D341Med (cell line): ENCODE data around the gene KLHL36.
"Not testable (repeated sequence)": the region's sequence is repeated elsewhere in the genome, so short reads cannot be mapped to it uniquely, and the experiment has no call there.

Experiments
- DNase-seq: peaks from one replicate; pipeline ENCODE4 v3.0.0; 2012; ENCODE audit warnings: low spot score

The KLHL36 gene

DNA sequence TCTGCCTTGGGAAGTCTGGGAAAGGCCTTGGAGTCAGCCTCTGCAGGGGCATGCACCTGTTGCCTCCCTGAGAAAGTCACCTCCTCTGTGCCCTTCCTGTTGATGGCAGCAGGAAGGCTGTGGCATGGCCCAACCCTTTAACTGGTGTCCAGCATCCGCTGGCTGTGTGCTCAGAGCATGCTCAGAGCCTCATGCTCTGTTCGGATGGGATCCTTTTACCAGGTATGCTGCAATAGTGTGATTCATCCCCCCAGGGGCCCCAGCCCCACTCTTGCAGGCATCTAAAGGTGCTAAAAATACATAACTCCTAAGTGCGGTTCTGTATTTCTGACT is 24.9 kb downstream of the KLHL36 start:
- no peak for DNase-seq

- no peak for DNase-seq
Measured at GRCh38 chr16:84673561-84673960, 25.2 kb downstream of the KLHL36 start.

- no peak for DNase-seq
Measured at GRCh38 chr16:84675423-84675822, 27.1 kb downstream of the KLHL36 start.

GRCh38 chr16:84675884-84676283 is 27.6 kb downstream of the KLHL36 start:
- no peak for DNase-seq

GRCh38 chr16:84677017-84677803 is 28.9 kb downstream of the KLHL36 start:
- DNase-seq: no peak

DNA sequence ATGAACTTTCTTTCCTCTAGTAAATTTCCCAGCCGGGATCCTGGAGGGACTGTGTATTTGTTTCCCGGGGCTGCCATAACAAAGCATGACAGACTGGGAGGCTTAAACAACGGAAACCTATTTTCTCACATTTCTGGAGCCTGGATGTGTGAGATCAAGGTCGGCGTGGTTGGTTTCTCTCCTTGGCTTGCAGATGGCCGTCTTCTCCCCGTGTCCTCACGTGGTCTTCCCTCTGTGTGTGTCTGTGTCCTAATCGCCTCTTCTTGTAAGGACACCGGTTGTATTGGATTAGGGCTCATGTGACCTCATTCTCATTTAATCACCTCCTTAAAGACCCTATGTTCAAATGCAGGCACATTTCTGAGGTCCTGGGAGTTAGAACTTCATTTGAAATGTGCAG is 29.5 kb downstream of the KLHL36 start:
- no peak for DNase-seq

DNA sequence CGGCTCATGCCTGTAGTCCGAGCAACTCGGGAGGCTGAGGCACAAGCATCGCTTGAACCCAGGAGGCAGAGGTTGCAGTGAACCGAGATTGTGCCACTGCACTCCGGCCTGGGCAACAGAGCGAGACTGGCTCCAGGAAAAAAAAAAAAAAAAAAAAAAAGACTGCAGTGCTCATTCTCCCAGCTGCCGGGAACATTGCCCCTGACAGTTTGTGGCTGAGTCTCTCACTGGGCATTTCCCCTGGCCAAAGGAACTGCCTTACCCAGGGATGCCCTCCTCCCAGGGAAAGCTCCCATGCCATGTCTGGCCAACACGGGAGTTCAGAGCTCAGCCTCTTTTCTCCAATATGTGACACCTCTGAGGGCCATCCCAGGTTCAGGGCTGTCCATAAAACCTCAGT is 30.2 kb downstream of the KLHL36 start:
- no peak for DNase-seq

DNA sequence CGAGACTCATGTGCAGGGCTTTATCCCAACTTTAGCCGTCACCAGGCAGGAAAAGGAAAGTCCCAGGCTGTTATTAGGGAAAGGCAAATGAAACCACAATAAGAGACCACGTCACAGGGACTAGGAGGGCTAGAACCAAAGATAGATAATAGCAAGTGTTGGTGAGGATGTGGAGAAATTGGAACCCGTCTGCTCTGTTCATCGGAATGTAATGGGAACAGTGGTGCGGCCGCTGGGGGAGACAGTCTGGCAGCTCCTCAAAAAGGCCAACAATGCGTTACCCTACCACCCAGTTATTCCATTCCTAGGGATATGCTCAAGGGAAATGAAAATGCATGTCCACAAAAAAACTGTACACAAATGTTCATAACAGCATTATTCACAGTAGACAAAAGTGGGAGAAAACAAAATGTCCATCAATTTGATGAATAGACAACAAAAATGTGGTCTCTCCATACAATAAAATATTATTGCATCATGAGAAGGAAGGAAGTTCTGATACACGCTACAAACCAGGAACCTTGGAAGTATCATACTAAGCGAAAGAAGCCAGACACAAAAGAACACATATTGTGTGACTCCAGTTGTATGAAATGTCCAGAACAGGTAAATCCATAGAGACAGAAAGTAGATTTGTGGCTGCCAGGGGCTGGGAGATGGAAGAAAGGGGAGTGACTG is 32.0 kb downstream of the KLHL36 start:
- DNase-seq: no peak

DNA sequence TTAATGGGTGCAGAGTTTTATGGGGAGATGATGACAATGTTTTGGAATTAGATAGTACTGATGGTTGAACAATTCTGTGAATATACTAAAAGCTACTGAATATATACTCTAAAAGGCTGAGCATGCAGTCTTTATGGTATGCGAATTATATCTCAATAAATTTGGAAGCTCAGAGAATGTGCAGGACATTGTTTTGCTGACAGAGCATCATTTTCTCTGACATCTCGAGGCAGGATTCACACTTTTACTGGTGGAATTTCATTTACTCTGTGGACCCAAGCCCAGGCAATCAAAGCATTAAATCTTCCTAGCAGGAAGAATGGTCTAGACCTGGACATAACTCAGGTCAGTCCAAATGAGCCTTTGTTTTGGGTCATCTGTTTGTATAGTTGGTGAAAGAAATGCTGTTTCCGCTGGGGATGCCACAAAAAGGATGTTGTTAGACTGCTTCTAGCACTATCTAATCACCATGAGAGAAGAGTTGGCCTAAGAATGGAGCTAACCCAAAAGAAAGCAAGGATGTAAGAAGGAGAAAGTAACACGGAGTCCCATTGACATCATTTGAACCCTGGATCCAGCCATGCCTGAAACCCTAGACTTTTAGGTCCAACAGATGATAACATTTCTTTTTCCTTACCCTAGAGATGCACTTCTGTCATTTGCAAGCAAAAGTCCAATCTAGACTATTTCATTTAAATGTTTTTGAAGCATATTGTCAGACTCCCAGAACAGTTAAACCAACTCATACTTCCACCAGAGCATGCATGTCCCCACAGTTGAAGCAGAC is 32.7 kb downstream of the KLHL36 start:
- DNase-seq: no peak

GRCh38 chr16:84683691-84684591 is 35.6 kb downstream of the KLHL36 start:
- no peak for DNase-seq

DNA sequence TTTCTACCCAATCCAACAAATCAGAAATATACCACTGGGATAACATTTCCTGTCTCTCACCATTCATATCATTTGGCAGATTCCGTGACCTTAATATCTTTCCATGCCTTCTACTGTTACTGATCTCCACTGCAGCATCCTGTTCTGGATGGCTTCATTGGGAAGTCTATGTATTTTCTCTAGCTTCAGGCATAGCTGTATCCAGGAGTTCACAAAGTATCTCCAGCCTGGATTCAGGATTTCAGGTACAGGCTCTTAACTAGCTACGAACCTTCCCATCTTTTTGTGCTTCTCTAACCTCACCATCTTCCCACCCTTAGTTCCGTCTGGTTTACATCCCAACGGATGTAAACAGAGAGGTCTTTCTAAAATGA is 36.3 kb downstream of the KLHL36 start:
- DNase-seq: no peak

DNA sequence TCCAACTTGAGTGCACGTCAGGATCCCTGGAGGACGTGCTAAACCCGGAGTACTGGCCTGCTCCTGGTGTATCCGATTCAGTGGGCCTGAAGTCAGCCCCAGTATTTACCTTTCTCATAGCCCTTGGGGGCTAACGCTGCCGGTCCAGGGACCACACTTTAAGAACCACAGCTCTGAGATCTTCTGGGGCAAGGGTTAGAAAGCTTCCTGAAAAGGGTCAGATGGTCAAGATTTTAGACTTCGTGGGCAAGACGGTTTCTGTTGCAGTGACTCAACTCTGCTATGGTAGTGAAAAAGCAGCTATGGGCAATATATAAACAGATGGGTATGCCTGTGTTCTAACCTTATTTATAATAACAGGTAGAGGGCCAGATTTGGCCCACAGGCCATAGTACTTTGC is 36.9 kb downstream of the KLHL36 start:
- DNase-seq: no peak

- no peak for DNase-seq
Measured at GRCh38 chr16:84686707-84687298, 38.5 kb downstream of the KLHL36 start.

DNA sequence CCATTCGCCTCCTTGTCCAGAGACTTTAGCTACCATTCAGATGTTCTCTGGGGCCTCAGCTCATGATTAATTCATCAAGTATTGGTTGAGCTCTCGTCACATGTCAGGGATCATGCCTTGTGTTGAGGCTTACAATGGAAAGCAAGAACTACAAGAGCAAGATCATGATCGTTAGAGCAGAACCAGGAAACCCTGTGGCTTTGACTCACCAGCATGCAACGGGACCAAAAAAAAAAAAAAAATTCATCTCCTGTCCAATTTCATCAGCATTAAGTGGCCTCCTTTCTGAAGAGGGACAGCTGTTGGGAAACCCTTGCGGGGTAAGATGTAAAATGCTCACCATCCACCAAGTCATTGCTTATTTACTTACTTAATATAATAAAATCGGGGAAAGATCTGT is 39.4 kb downstream of the KLHL36 start:
- no peak for DNase-seq

- DNase-seq: not testable (repeated sequence)
Measured at GRCh38 chr16:84688163-84688562, 39.9 kb downstream of the KLHL36 start.

DNA sequence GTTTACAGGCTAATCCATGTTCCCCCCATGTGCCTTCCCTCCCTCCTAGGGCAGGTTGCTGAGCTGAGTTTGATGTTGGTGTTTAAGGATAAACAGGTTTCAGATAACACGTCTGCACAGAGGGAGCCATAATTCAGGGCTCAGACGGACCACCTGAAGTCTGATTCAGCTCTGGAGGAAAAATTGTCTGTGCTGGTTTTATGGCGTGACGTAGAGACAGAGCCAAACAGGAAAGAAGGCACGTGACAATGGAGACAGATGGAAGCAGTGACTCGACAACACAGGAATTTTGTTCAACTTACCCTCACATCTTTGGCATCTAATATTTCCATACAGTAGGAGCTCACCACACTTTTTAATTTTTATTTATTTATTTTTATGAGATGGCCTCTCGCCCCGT is 40.8 kb downstream of the KLHL36 start:
- DNase-seq: no peak

DNA sequence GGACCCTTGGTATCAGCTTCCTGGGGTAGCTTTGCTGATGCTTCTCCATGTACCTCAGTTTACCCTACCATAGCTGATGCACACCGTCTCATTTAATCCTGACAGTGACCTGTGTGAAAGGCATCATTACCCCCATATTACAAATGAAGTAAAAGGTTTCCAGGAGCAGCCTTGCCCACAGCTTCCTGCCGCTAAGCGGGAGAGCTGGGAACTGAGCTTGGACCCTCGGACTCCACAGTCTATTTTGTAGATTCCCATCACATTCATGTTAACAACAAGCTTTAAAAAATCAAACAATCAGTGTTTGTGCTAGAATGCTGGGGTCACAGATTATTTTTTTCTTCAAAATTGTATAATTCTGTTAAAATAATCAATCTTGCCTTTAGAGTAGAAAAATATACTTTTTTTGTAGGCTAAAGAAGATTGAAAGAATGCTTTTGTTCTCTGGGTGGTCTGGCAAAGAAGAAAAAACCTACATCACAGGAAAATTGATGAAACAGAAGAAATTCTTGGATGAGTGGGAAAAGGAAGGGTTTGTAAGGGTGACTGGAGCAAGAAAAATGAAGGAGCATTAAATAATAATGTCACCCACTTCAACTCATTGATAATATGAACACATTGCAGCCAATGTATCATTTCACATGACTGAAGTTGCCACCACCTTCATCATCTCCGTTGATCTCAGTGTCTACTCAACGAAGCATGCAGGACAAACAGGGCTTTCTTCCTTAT is 41.9 kb downstream of the KLHL36 start:
- no peak for DNase-seq

- no peak for DNase-seq
Measured at GRCh38 chr16:84692451-84693214, 44.3 kb downstream of the KLHL36 start.

DNA sequence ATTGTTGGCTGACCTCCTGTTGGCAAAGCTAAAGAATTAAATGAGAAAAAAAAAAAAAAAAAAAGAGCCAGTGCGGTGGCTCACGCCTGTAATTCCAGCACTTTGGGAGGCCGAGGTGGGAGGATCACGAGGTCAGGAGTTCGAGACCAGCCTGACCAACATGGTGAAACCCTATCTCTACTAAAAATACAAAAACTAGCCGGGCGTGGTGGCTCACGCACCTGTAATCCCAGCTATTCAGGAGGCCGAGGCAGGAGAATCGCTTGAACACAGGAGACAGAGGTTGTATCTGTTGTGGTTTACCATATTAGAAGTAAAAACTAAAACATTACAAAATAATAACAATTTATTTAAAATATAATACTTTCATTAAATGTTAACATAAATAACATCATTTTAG is 45.6 kb downstream of the KLHL36 start:
- not testable (repeated sequence) for DNase-seq

DNA sequence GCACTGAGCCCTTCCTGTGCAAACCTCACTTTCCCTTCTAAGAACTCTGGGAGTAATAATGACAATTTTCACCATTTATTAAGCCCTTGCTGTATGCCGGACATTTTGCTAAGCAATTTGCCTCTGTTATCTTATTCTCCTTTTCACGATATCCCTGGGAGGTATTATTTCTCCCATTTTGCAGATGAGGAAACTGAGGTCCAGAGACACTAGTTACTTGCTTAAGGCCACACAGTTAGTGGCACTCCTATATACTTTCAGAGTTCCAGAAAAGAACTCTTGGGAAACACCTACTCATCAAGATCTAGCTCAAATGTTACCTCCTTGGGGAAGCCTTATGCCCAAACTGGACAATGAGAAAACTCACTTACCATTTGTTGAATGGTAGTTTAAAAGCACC is 46.7 kb downstream of the KLHL36 start:
- no peak for DNase-seq
